Endothelial cell of hepatic sinusoid (primary cell): Measurements from ENCODE around the gene DNAH14.

ENCODE experiments used
- in situ Hi-C: cut with HindIII; loops from 2 replicates; pipeline ENCODE4 v1.10.0; 2017; ENCODE audit warnings: low sequenced_read_pairs

DNAH14 gene

GRCh38 chr1:225423518-225423855 lies 494.0 kb downstream of the DNAH14 start:
- in situ Hi-C loops: no loop called here

GRCh38 chr1:225424562-225425200 lies 495.2 kb downstream of the DNAH14 start:
- in situ Hi-C loops: no loop called here

- in situ Hi-C loops: no loop called here
These were observed 495.8 kb downstream of the DNAH14 start for GRCh38 chr1:225425201-225425786.

GRCh38 chr1:225426395-225427234 lies 497.1 kb downstream of the DNAH14 start:
- in situ Hi-C loops: no loop called here

GRCh38 chr1:225427235-225428067 lies 498.0 kb downstream of the DNAH14 start, which contains the start of gene LBR:
LBR (minus strand) TSS chr1:225428038; CDS start chr1:225424075, 3,963 bp downstream.
- in situ Hi-C loops: no loop called here

- in situ Hi-C loops: no loop called here
These were observed 498.8 kb downstream of the DNAH14 start for GRCh38 chr1:225428068-225428880.

GRCh38 chr1:225428881-225429455 lies 499.5 kb downstream of the DNAH14 start:
- in situ Hi-C loops: no loop called here

GRCh38 chr1:225430301-225430700 lies 500.8 kb downstream of the DNAH14 start:
- in situ Hi-C loops: no loop called here

GRCh38 chr1:225431081-225431863 lies 501.8 kb downstream of the DNAH14 start:
- in situ Hi-C loops: no loop called here

GRCh38 chr1:225434046-225434445 lies 504.6 kb downstream of the DNAH14 start:
- in situ Hi-C loops: no loop called here

- in situ Hi-C loops: no loop called here
These were observed 505.6 kb downstream of the DNAH14 start for GRCh38 chr1:225435076-225435475.

GRCh38 chr1:225435487-225435886 lies 506.0 kb downstream of the DNAH14 start:
- in situ Hi-C loops: no loop called here

- in situ Hi-C loops: no loop called here
These were observed 506.5 kb downstream of the DNAH14 start for GRCh38 chr1:225435957-225436392.

- in situ Hi-C loops: no loop called here
These were observed 508.4 kb downstream of the DNAH14 start for GRCh38 chr1:225437710-225438437.

GRCh38 chr1:225440380-225441221 lies 511.1 kb downstream of the DNAH14 start:
- in situ Hi-C loops: no loop called here

GRCh38 chr1:225441314-225442122 lies 512.0 kb downstream of the DNAH14 start:
- in situ Hi-C loops: no loop called here

- in situ Hi-C loops: no loop called here
These were observed 512.6 kb downstream of the DNAH14 start for GRCh38 chr1:225442123-225442505.
